Fibroblast of pulmonary artery (primary cell): ENCODE results near the gene KIF5C.
A peak's percentile ranks its signal among the peaks of the same experiment; 100 is the strongest.

Experiments
- DNase-seq: peaks from one replicate; pipeline ENCODE4 v3.0.0-alpha.2; 2010; ENCODE audit warnings: low read depth
- H3K4me3 ChIP-seq: replicated peaks from 2 replicates; pipeline ENCODE4 v1.5.1; 2011; ENCODE audit warnings: low read depth, mild to moderate bottlenecking, control low read depth, low read length, moderate library complexity
- TF ChIP-seq, protein P1 (sequence below): IDR thresholded peaks from 2 replicates; pipeline ENCODE4 v1.5.1; 2011; ENCODE audit warnings: mild to moderate bottlenecking, control low read depth, low read length, inconsistent platforms; ENCODE audit errors: missing control alignments

KIF5C gene

GRCh38 chr2:149039213-149039724, 164.2 kb downstream of the KIF5C start:
- DNase-seq, result no peak
- H3K4me3 ChIP-seq, result no peak overlapping the region

DNA sequence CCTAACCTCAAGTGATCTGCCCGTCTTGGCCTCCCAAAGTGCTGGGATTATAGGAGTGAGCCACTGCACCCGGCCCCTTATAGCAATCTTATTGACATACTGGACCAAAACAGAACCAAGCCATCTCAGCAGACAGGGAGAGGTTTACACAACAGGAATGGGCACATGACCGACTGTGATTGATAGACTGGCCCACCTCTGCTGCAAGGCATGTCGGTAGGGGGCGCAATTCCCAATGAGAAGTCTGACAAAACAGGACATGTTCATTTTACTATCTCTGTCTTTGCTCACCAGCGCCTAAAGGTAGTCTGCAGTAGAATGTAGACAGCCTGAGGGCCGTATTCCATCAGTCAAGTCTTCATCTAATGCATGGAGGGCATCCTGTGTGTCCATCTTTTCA, 165.4 kb downstream of the KIF5C start:
- no peak for DNase-seq
- TF ChIP-seq, protein P1, sequence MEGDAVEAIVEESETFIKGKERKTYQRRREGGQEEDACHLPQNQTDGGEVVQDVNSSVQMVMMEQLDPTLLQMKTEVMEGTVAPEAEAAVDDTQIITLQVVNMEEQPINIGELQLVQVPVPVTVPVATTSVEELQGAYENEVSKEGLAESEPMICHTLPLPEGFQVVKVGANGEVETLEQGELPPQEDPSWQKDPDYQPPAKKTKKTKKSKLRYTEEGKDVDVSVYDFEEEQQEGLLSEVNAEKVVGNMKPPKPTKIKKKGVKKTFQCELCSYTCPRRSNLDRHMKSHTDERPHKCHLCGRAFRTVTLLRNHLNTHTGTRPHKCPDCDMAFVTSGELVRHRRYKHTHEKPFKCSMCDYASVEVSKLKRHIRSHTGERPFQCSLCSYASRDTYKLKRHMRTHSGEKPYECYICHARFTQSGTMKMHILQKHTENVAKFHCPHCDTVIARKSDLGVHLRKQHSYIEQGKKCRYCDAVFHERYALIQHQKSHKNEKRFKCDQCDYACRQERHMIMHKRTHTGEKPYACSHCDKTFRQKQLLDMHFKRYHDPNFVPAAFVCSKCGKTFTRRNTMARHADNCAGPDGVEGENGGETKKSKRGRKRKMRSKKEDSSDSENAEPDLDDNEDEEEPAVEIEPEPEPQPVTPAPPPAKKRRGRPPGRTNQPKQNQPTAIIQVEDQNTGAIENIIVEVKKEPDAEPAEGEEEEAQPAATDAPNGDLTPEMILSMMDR, result peak; percentile 30

More at GRCh38 chr2:149039213-149039724, 164.2 kb downstream of the KIF5C start:
- TF ChIP-seq, protein P1, result no peak

GRCh38 chr2:149041482-149041881, 166.5 kb downstream of the KIF5C start:
- TF ChIP-seq, protein P1, result no peak
- no peak for DNase-seq
- H3K4me3 ChIP-seq, result no peak overlapping the region

More for the DNA sequence above, 165.4 kb downstream of the KIF5C start:
- no peak overlapping the region for H3K4me3 ChIP-seq

DNA sequence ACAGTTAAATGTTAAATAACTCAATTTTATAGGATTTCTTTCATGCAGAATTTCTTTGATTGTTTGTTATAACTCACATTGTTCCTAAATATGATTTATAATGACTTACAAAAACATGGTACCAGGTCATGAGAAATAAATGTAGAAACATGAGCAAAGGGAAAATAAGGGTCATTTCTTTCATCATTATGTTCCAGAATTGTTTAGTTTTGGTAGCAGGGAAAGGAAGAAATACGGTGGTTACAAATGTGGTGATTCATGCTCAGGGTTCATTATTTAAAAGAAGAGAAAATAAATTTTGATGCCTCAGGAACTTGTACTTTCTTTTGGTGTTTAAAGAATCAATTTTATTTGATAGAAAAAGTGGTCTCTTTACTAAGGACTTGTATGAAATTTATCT, 167.9 kb downstream of the KIF5C start:
- TF ChIP-seq, protein P1, result no peak
- H3K4me3 ChIP-seq, result no peak overlapping the region
- no peak for DNase-seq

GRCh38 chr2:149044500-149044899, 169.5 kb downstream of the KIF5C start:
- H3K4me3 ChIP-seq, result no peak overlapping the region
- DNase-seq, result no peak
- TF ChIP-seq, protein P1, result no peak

DNA sequence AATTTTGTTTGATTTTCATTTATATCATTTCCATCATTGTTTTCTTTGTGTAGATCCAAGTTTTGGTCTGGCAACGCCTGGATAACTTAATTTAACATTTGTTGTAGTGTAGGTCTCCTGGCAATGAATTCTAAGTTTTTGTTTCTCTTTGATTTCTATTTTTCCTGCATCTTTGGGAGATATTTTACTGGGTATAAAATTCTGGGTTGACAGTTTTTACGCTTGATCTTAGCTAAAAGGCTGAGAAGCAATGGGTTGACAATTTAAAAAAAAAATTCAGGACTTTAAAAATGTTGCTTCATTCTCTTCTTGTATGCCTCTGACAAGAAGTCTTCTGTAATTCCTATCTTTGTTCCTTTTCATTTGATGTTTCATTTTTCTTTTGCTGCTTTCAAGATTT, 172.1 kb downstream of the KIF5C start:
- TF ChIP-seq, protein P1, result no peak
- DNase-seq, result no peak
- no peak overlapping the region for H3K4me3 ChIP-seq

- TF ChIP-seq, protein P1, result no peak
- DNase-seq, result no peak
- H3K4me3 ChIP-seq, result no peak overlapping the region
These were observed 174.1 kb downstream of the KIF5C start for GRCh38 chr2:149049142-149049541.
